Neutrophil (primary cell): Measurements from ENCODE around the gene CLIC1.

Experiments used
- H3K27ac ChIP-seq: fragments of 200-600 bp; sonication (generic); 2 replicates; pipeline ENCODE4 v1.5.1; 2016; ENCODE audit warnings: mild to moderate bottlenecking, moderate library complexity
- H3K27me3 ChIP-seq: fragments of 200-600 bp; sonication (generic); 2 replicates; pipeline ENCODE4 v1.6.0; 2016; ENCODE audit warnings: mild to moderate bottlenecking
- H3K36me3 ChIP-seq: fragments of 200-600 bp; sonication (generic); 2 replicates; pipeline ENCODE4 v1.5.1; 2017
- H3K4me1 ChIP-seq, 2 experiments: fragments of 200-600 bp in 1 of 2; sonication (generic) in 1 of 2; 1 replicate in 1 of 2; 2 replicates in 1 of 2; pipeline versions ENCODE4 v1.5.1 to v1.6.1; 2013 to 2016; ENCODE audit warnings: low read depth in 1 of 2, low read length in 1 of 2, mild to moderate bottlenecking in 1 of 2, moderate library complexity in 1 of 2; ENCODE audit not compliant: control insufficient read depth in 1 of 2, insufficient read depth in 1 of 2
- H3K4me3 ChIP-seq, 2 experiments: fragments of 200-600 bp in 1 of 2; sonication (generic) in 1 of 2; 1 replicate in 1 of 2; 2 replicates in 1 of 2; pipeline ENCODE4 v1.5.1; 2013 to 2016; ENCODE audit warnings: low read depth in 1 of 2, low read length in 1 of 2, mild to moderate bottlenecking in 1 of 2, moderate library complexity in 1 of 2
- H3K9me3 ChIP-seq: fragments of 200-600 bp; sonication (generic); 2 replicates; pipeline ENCODE4 v1.5.1; 2016
- TF ChIP-seq, protein P1 (sequence below): fragments of 200-600 bp; sonication (generic); IDR thresholded peaks from 2 replicates; pipeline ENCODE4 v1.5.1; 2016; ENCODE audit warnings: antibody characterized with exemption

CLIC1 gene

GRCh38 chr6:31683591-31683990 lies 52.7 kb downstream of the CLIC1 start:
- no peaks in the 10 kb centered on the region for H3K9me3 ChIP-seq
- H3K4me3 ChIP-seq: no peak overlapping the region
- peaks cover 19% of the 10 kb centered on the region for H3K27me3 ChIP-seq
- peaks cover 56% of the 10 kb centered on the region for H3K36me3 ChIP-seq
- peaks cover 16 to 20% of the 10 kb centered on the region in 2 experiments for H3K4me1 ChIP-seq
- TF ChIP-seq, protein P1, sequence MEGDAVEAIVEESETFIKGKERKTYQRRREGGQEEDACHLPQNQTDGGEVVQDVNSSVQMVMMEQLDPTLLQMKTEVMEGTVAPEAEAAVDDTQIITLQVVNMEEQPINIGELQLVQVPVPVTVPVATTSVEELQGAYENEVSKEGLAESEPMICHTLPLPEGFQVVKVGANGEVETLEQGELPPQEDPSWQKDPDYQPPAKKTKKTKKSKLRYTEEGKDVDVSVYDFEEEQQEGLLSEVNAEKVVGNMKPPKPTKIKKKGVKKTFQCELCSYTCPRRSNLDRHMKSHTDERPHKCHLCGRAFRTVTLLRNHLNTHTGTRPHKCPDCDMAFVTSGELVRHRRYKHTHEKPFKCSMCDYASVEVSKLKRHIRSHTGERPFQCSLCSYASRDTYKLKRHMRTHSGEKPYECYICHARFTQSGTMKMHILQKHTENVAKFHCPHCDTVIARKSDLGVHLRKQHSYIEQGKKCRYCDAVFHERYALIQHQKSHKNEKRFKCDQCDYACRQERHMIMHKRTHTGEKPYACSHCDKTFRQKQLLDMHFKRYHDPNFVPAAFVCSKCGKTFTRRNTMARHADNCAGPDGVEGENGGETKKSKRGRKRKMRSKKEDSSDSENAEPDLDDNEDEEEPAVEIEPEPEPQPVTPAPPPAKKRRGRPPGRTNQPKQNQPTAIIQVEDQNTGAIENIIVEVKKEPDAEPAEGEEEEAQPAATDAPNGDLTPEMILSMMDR: no peak
- H3K27ac ChIP-seq: peak overlapping the region; percentile 25

DNA sequence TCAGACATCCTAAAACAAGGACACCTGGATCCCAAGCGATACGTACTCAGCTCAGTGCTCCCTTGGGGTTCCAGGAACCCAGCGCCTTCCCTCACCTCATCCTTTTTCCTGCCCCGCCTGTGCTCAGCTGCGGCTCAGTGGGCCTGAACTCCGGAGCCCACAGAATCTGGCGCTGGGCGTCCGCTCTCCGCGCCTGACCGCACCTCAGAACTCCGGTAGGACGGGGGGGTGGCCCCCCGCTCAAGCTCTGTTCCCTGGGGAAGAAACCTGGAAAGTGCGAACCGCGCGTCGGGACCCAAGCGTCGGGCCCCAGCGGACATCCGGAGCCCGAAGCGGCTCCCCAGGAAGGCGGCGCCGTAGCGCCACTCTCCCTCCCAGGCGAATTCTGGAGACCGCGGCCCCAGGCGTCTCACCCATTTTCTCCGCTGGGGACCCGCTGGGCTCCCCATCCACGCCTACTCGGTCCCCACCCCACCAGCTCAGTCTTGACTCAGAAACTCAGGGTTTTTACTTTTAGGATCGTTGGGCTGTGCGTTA lies 55.1 kb downstream of the CLIC1 start:
- peaks cover 32% of the 10 kb centered on the region for H3K36me3 ChIP-seq
- H3K9me3 ChIP-seq: no peaks in the 10 kb centered on the region
- peak overlapping the region; percentile 40 for H3K27ac ChIP-seq
- peaks cover 16 to 20% of the 10 kb centered on the region in 2 experiments for H3K4me1 ChIP-seq
- TF ChIP-seq, protein P1: no peak
- H3K27me3 ChIP-seq: peaks cover 19% of the 10 kb centered on the region
- peak overlapping the region; percentile 65 to 72 for H3K4me3 ChIP-seq
